ENCODE measurements around the gene HSCB.
A peak's percentile ranks its signal among the peaks of the same experiment; 100 is the strongest.
"Not testable (repeated sequence)": the region's sequence is repeated elsewhere in the genome, so short reads cannot be mapped to it uniquely, and the experiment has no call there.

The HSCB gene

DNA sequence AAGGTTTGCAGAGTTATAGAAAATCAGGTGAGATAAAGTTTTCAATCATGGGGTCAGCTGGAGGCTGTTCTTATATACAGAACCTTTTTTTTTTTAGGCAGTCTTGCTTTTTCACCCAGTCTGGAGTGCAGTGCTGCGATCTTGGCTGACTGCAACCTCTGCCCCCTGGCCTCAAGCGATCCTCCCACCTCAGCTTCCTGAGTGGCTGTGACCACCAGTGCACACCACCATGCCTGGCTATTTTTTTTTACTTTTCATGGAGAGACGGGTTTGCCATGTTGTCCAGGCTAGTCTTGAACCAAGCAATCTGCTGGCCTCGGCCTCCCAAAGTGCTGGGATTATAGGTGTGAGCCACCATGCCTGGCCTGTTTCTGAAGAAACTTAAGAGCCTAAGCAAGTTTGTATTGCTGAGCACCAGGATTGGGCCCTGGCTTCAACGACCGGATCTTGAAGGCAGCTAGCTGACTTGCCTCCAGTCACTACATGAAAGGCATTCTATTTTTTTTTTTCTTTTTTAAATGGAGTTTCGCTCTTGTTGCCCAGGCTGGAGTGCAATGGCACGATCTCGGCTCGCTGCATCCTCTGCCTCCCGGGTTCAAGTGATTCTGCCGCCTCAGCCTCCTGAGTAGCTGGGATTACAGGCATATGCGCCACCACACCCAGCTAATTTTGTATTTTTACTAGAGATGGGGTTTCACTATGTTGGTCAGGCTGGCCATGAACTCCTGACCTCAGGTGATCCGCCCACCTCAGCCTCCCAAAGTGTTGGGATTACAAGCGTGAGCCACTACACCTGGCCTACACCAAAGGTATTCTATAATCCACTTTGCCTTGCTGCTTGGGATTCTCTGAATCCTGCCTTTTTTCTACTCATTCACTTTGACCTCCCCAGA lies 50.9 kb downstream of the HSCB start:
- DNase-seq, result no peak

DNA sequence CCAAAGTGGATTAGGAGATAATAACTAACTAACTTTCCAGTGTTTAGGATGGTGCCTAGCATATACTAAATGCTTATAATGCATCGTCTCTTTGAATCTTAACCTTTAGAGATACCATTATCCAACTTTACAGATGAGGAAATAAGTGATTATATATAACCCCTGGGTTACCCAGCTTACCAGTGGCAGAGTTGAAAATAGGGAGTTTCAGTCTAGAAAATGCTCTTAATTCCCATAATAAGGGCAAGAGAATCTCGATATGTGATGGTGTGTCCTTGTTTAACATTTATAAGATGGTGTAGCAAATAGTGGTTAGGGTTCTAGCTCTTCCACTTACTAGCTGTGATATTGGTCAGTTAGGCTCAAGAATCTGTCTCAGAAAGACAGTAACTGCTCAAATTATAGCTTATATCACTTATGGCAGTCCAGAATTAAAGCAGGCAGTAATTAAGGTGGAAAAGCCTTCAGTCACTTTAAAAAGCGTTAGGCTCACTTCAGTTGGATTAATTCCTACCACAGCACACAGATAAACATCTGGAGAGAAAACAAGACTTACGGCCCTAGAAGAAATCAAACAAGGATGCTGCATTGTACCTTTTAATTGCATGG lies 52.2 kb downstream of the HSCB start:
- DNase-seq, result no peak

DNA sequence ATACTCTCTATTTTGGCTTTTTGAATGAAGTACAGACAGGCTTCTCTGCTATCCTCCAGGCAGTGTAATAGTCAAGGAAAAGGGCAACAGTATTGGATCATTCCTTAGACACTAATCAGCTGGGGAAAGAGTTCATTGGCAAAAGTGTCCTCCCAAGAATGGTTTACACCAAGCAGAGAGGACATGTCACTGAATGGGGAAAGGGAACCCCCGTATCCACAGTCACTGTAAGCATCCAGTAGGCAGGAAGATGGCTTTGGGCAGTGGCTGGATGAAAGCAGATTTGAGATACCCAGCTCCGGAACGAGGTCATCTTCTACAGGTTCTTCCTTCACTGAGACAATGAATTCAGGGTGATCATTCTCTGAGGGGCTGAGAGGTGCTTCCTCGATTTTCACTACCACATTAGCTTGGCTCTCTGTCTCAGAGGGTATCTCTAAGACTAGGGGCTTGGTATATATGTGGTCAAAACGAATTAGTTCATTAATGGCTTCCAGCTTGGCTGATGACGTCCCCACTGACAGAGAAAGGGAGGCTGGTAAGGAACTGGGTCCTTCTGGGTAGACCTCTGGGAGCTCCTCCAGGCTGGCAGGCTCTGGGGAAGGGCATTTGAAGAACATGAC lies 53.3 kb downstream of the HSCB start:
- DNase-seq, result no peak

DNA sequence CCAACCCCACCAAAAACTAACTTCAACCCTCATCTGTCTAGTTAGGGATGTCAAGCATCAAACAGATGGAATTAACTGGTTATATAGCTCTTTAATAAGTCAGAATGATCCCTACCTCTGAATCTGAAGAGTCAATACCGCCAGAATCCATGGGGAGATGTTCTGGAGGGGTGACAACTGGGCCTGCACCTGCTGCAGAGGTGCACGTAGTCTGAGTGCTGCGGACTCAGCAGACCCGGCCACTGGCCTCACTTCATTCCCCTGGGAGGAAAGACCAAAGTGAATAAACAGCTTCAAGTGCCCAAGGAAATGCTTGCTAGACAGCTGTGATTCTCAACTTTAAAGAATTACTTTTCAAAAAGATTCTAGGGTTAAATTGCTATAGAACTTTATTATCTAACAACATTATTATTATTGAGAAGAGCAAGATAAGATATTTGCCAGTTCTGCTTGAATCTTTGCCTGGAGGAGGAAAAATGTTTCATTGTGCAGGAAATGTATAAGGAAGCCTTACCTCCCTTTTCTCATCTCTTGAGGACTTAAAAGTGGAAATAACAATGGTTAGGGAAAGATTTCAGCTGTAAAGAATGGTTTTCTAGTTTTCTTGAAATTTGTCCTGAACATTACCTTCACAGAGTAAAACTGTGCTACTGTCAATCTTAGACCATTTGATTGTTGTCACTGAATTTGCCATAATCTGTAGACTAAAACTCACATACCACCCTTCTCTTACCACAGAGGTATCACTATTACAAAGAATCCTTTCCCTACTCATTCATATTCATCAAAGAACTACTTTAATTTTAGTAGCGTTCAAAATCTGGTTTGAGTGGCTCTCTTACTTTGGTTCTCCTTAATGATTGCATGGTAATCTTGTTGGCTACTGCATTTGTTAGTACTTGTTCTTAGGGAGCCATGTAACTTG lies 54.4 kb downstream of the HSCB start:
- no peak for DNase-seq

DNA sequence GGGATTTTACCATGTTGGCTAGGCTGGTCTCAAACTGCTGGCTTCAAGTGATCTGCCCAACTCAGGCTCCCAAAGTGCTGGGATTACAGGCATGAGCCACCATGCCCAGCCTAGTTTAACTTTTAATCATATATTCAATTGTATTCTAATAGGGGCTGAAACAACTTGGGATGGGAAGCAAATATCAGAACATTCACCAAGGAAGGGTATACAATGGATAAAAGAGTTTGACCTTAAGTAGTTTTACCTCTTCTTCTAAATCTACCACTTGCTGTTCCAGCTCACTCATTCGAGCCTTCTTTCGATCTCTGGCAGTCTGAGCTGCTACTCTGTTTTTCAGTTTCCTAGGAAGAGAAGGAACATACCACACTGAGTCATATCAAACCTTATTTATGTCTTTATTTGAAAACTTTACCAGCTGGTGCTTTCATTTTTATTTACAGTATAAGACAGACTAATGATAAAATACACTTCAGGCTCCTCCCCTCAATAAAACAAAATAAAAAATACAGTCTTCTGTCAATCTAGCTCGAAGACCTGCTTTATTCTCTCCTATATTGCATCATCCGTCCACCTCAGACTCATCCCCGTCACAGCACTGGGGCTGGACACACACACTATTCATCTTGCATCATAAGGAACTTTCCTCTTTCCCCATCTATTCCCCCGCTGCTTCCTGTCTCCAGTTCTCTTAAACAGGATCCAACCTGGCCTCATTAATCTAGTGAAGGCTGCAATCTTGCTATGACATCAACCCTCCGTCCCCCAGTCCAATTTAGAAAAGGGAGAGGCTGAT lies 57.2 kb downstream of the HSCB start:
- no peak for DNase-seq

DNA sequence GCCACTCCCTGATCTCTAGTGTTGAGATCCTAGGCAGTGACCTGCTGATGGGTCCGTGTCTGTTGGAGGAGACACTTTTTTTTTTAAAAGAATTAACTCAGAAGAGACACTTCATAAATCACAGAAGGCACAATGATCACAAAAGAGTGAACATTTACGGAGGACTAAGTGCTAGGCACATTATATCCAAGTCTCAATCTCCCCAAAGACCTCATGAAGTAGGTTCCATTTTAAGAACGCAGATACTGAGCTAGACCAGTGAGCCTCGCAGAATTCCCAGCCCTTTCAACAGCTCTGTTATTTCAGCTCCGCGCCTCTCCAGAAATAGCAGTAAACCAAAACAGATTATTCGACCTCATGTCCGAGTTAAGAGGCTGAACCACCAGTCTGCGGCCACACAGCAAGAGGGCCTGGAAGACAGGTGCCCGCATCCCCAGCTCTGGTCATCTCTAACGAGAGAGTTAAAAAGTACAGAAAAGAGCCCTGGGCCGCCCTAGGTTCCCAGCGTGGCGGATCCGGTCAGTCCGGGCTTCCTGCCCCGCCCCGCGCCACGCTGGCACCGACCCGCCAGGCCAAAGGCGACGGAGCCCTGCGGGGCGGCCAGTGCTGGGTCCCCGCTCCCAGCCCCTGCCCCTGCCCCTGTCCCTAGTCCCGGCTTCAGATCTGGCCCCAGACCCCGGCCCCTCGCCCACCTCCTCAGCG lies 57.9 kb downstream of the HSCB start:
- DNase-seq, result no peak

DNA sequence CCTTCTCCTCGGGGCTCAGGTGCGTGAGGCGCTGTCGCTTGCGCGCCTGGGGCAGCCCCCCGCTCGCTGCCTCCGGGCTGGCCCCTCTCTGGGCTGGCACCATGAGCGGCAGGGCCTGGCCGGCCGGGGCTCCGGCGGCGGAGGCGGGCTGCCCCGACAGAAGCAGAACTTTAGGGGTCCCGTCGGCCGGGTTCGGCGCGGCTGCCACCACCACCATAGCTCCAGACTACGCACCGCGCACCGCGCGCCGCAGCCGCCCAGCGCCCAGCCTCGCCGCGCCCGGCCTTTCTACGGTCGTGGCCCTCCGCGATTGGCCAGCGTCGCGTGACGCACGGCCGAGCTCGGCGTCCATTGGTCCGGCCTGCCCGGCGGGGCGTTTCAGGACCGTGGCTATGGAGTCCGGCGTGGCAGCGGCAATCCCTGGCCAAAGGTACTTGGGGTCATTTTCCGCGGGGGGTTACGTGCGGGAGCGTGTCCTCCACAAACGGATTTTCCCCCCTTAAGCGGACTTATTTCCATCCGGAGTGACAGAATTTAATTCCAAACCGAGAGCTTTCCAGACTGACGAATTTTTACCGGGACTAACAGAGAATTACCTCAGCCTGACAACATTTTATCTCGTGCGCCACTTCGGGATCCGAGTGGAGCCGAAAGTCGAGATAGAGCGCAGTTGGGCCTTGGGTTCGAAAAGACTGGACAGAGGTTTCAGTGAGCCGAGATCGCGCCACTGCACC lies 58.6 kb downstream of the HSCB start, which contains the start of gene XBP1:
XBP1 (minus strand) TSS at position 262 of the 734 bp plus-strand sequence.
- DNase-seq, result peak; percentile 51

DNA sequence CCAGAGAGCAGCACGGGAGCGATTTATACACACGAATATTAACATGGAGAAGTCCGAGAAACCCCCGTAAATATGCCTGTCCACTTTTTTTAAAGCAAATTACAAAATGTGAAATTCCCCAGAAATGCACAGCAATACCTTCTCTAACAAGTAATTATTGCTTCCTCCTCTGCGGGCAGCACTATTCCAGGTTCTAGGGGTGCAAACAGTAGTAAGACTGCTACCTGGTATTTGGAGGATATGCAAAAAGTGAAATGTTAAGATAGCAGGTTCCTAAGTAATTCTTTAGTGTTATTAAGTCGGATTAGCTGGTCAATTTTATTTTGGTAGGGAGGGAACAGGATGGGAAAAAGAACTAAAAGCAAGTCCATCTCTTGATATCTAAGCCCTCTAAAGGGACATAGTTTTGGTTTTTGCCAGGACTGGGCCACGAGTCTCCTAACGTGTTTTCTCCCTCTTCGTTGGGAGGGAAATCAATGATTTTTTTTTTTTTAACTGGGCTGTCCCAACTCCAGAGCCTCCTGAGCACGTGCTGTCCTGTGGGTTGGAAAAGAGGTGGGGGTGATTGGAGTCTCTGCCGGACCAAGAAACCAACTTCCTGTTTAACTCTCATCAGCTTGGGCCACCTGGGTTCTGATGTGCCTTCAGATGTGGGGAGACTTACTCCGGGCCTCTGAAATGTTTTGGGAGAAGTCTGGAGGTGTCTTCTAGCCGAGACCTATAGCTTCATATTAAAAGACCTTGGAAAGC lies 60.2 kb downstream of the HSCB start:
- no peak for DNase-seq

DNA sequence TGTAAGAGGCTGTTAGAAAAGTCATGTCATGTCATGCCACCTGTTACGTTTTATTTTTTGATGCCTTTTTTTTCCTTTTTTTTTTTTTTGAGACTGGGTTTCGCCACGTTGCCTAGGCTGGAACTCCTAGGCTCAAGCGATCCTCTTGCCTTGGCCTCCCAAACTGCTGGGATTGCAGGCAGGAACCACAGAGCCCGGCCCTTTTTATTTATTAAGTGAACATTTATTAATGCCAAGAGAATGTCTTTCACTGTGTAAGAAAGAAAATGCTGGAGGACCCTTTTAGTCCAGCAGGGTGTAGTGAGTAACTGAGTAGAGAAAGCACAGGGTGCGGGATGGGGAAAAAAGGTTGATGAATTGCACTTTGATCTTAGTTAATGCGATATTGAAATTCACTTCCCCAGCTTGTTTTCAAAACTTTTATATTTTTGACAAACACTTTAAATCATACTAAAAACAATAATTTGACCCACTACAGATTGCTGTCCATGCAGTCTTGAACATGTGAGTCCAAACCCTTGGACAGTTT lies 60.8 kb downstream of the HSCB start:
- DNase-seq, result no peak

DNA sequence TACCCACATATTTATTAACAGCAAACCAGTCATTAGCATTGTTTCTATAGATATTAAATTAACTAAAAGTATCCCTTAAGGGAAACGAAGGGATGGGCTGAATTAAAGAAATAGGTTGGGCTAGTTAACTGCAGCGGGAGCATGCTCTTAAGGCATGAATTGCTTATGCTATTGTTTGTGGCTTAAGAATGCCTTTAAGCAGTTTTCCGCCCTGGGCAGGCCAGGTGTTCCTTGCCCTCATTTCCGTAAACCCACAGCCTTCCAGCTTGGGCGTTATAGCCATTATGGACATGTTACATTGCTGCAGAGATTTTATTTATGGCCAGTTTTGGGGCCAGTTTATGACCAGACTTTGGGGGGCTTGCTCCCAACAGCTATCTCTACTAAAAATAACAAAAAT lies 63.6 kb downstream of the HSCB start:
- DNase-seq, result not testable (repeated sequence)

All from NCI-H1436 treated with DMSO at 0.1 percent for 48 hours (cell line).